ENCODE measurements around the gene SYNM. TPM values are rescaled to one million over a fixed set of nuclear protein-coding genes. Genes with fewer than 3 reads are reported as not detected.

SYNM gene
- polyA plus RNA-seq, 1 donor from 2014 or later = 5.7 TPM

DNA sequence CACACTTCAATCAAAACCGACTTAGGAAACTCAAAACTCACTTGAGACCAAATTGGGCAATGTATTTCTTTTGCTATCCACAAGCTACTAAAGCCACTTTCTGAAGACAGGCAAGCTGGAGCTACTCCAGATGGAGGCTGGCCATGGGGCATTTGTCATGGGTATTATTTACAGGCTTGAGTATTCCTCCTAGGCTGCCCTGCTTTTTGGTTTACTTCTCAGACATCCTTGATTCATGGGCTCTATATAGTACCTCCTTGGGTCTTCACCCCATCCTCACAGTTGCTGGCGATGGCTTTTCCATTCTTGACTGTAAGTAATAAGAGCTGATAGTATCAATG is 18.6 kb upstream of the SYNM start:
- H4K20me1 ChIP-seq (ENCODE audit: insufficient read depth) = no peaks in the 10 kb centered on the region
- no peak overlapping the region for H3K27ac ChIP-seq (ENCODE audit: low read length)
- TF ChIP-seq, protein P1, sequence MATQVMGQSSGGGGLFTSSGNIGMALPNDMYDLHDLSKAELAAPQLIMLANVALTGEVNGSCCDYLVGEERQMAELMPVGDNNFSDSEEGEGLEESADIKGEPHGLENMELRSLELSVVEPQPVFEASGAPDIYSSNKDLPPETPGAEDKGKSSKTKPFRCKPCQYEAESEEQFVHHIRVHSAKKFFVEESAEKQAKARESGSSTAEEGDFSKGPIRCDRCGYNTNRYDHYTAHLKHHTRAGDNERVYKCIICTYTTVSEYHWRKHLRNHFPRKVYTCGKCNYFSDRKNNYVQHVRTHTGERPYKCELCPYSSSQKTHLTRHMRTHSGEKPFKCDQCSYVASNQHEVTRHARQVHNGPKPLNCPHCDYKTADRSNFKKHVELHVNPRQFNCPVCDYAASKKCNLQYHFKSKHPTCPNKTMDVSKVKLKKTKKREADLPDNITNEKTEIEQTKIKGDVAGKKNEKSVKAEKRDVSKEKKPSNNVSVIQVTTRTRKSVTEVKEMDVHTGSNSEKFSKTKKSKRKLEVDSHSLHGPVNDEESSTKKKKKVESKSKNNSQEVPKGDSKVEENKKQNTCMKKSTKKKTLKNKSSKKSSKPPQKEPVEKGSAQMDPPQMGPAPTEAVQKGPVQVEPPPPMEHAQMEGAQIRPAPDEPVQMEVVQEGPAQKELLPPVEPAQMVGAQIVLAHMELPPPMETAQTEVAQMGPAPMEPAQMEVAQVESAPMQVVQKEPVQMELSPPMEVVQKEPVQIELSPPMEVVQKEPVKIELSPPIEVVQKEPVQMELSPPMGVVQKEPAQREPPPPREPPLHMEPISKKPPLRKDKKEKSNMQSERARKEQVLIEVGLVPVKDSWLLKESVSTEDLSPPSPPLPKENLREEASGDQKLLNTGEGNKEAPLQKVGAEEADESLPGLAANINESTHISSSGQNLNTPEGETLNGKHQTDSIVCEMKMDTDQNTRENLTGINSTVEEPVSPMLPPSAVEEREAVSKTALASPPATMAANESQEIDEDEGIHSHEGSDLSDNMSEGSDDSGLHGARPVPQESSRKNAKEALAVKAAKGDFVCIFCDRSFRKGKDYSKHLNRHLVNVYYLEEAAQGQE (IDR thresholded peaks at IDR 0.05; ENCODE audit: borderline replicate concordance) = no peak
- TF ChIP-seq, protein P2, sequence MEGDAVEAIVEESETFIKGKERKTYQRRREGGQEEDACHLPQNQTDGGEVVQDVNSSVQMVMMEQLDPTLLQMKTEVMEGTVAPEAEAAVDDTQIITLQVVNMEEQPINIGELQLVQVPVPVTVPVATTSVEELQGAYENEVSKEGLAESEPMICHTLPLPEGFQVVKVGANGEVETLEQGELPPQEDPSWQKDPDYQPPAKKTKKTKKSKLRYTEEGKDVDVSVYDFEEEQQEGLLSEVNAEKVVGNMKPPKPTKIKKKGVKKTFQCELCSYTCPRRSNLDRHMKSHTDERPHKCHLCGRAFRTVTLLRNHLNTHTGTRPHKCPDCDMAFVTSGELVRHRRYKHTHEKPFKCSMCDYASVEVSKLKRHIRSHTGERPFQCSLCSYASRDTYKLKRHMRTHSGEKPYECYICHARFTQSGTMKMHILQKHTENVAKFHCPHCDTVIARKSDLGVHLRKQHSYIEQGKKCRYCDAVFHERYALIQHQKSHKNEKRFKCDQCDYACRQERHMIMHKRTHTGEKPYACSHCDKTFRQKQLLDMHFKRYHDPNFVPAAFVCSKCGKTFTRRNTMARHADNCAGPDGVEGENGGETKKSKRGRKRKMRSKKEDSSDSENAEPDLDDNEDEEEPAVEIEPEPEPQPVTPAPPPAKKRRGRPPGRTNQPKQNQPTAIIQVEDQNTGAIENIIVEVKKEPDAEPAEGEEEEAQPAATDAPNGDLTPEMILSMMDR (IDR thresholded peaks at IDR 0.05; ENCODE audit: poor library complexity, severe bottlenecking) = no peak
- TF ChIP-seq MXI1 (conservative IDR thresholded peaks at IDR 0.05; ENCODE audit: poor library complexity, severe bottlenecking) = no peak
- no peak for TF ChIP-seq POLR2AphosphoS5 (IDR thresholded peaks at IDR 0.05)
- no peak for TF ChIP-seq EZH2 (IDR thresholded peaks at IDR 0.05; ENCODE audit: borderline replicate concordance, insufficient read depth, low read length, poor library complexity, severe bottlenecking)
- no peak for TF ChIP-seq EP300 (conservative IDR thresholded peaks at IDR 0.05; ENCODE audit: poor library complexity, severe bottlenecking)
- TF ChIP-seq TAF1 (IDR thresholded peaks at IDR 0.05; ENCODE audit: low read depth) = no peak
- no peak for TF ChIP-seq SMC3 (conservative IDR thresholded peaks at IDR 0.05; ENCODE audit: poor library complexity)
- TF ChIP-seq RAD21 (conservative IDR thresholded peaks at IDR 0.05) = no peak
- no peaks in the 10 kb centered on the region for H3K9me2 ChIP-seq (ENCODE audit: insufficient read depth, low read length)
- H2AFZ ChIP-seq (ENCODE audit: low read depth, low read length) = no peak overlapping the region
- no peaks in the 10 kb centered on the region for H3K36me3 ChIP-seq (ENCODE audit: insufficient read depth, low read length)
- H3F3A ChIP-seq (ENCODE audit: insufficient read depth, low read length, poor library complexity, severe bottlenecking) = no peaks in the 10 kb centered on the region
- no peaks in the 10 kb centered on the region for H3K79me2 ChIP-seq (replicated peaks; ENCODE audit: insufficient read depth, low read length)
- H3K9me3 ChIP-seq (ENCODE audit: low read length) = no peaks in the 10 kb centered on the region
- H3K4me3 ChIP-seq (ENCODE audit: low read length) = no peak overlapping the region
- H3K4me2 ChIP-seq (ENCODE audit: low read length) = no peak overlapping the region
- H3K27me3 ChIP-seq (ENCODE audit: insufficient read depth, low read depth, low read length) = no peaks in the 10 kb centered on the region
- no peak overlapping the region for H3K9ac ChIP-seq (ENCODE audit: low read length)

DNA sequence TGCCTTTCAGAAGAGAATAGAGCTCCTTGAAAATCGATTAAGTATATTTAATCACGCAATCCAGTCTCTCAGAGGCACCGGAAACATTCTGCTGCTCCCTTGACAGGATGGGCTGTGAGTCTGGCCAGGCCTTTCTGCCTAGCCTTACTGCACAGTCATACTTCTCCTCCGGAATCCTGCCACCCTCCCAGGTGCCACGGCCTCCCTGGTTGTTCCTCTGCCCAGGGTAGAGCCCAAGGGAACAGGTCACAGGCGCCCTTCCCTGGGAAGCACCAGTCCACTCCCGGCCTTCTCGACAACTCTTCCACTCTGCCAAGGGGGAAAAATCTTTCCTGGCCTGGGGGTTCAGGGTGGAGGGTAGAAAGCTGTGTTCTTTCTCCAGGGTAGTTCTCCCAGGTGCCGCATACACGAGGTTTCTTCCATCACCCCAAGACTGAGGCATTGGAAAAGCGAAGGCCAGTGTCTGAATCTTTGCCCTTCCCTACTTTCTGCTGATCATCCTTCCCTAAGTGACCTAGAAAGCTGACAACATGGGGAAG is 17.4 kb upstream of the SYNM start:
- H3K9me2 ChIP-seq (ENCODE audit: insufficient read depth, low read length) = no peaks in the 10 kb centered on the region
- no peak overlapping the region for H3K4me3 ChIP-seq (ENCODE audit: low read length)
- H3K79me2 ChIP-seq (replicated peaks; ENCODE audit: insufficient read depth, low read length) = no peaks in the 10 kb centered on the region
- no peak overlapping the region for H2AFZ ChIP-seq (ENCODE audit: low read depth, low read length)
- no peaks in the 10 kb centered on the region for H3K36me3 ChIP-seq (ENCODE audit: insufficient read depth, low read length)
- TF ChIP-seq, protein P1 (IDR thresholded peaks at IDR 0.05; ENCODE audit: borderline replicate concordance) = no peak
- TF ChIP-seq EZH2 (IDR thresholded peaks at IDR 0.05; ENCODE audit: borderline replicate concordance, insufficient read depth, low read length, poor library complexity, severe bottlenecking) (no peak), RAD21 (conservative IDR thresholded peaks at IDR 0.05) (no peak), EP300 (conservative IDR thresholded peaks at IDR 0.05; ENCODE audit: poor library complexity, severe bottlenecking) (no peak), TAF1 (IDR thresholded peaks at IDR 0.05; ENCODE audit: low read depth) (no peak), SMC3 (conservative IDR thresholded peaks at IDR 0.05; ENCODE audit: poor library complexity) (no peak), MXI1 (conservative IDR thresholded peaks at IDR 0.05; ENCODE audit: poor library complexity, severe bottlenecking) (no peak), POLR2AphosphoS5 (IDR thresholded peaks at IDR 0.05) (no peak)
- TF ChIP-seq, protein P2 (IDR thresholded peaks at IDR 0.05; ENCODE audit: poor library complexity, severe bottlenecking) = no peak
- H3K9me3 ChIP-seq (ENCODE audit: low read length) = no peaks in the 10 kb centered on the region
- no peaks in the 10 kb centered on the region for H3F3A ChIP-seq (ENCODE audit: insufficient read depth, low read length, poor library complexity, severe bottlenecking)
- no peaks in the 10 kb centered on the region for H3K27me3 ChIP-seq (ENCODE audit: insufficient read depth, low read depth, low read length)
- no peaks in the 10 kb centered on the region for H4K20me1 ChIP-seq (ENCODE audit: insufficient read depth)
- no peak overlapping the region for H3K9ac ChIP-seq (ENCODE audit: low read length)
- no peak overlapping the region for H3K4me2 ChIP-seq (ENCODE audit: low read length)
- no peak overlapping the region for H3K27ac ChIP-seq (ENCODE audit: low read length)
